ENCODE results near the gene ZNF726. TPM values are rescaled to one million over a fixed set of nuclear protein-coding genes. Genes with fewer than 3 reads are reported as not detected.

Gene ZNF726
- total RNA-seq, 1 experiment from 2014 or later = 1.0 TPM

DNA sequence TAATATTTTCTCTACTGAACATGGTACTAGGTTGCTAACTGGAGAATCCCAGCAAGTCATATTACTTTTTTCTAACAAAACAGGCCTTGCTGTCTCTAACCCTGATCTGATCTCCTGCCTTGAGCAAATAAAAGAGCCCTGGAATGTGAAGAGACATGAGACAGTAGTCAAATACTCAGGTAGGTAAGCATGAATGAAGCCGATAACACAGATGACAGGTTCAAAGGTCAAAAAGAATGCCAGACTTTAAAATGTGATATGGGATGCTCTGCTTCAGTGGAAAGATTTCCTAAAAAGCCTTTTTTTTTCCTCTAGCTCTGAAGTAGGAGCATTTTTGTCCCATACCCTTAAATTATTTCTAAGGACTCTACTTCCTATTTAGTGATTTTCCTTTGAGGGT lies 28.7 kb downstream of the ZNF726 start:
- BruUV-seq (replicated peaks) = no TSS peak
- H3K36me3 Mint-ChIP-seq (ENCODE audit: insufficient read depth, unreplicated experiment) = no peaks in the 10 kb centered on the region
- H3K27ac Mint-ChIP-seq (ENCODE audit: low read depth, unreplicated experiment) = no peak overlapping the region
- no peaks in the 10 kb centered on the region for H3K4me1 Mint-ChIP-seq (ENCODE audit: insufficient read depth, unreplicated experiment)
- no peaks in the 10 kb centered on the region for H3K27me3 Mint-ChIP-seq (ENCODE audit: insufficient read depth, unreplicated experiment)
- DNase-seq (ENCODE audit: unreplicated experiment) = no peak
- POLR2A ChIA-PET = no interaction called here
- TF ChIP-seq CTCF (IDR thresholded peaks at IDR 0.05; ENCODE audit: unreplicated experiment) = no peak
- CTCF ChIA-PET = no interaction called here
- peaks cover 11% of the 10 kb centered on the region for H3K9me3 Mint-ChIP-seq (ENCODE audit: unreplicated experiment)
- intact Hi-C loops (cut with micrococcal nuclease) = no loop called here
- no peak overlapping the region for H3K4me3 Mint-ChIP-seq (ENCODE audit: unreplicated experiment)

DNA sequence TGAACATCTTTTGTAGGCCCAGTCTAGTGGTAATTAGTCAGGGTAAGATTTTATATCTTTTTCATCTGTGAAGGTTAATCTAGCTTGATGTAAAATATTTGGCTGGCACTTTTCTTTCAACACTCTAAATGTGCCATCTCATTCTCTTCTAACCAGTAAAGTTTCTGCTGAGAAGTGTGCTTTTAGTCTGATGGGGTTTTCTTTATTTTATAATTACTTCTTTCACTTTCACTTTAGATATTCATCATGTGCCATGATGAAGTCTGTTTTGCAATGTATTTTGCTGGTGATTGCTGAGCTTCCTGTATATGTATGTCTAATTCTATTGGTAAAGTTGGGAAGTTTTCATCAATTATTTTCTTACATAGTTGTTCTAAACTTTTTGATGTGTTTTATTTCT lies 31.9 kb downstream of the ZNF726 start:
- ChIA-PET POLR2A (interaction anchor here (0.6 to 1.4 kb wide), 2 partner anchors 30 to 440 kb away, joined by 3 read pairs; no protein-coding TSS in a partner anchor), CTCF (no interaction called here)
- no peaks in the 10 kb centered on the region for H3K4me1 Mint-ChIP-seq (ENCODE audit: insufficient read depth, unreplicated experiment)
- no peak for DNase-seq (ENCODE audit: unreplicated experiment)
- BruUV-seq (replicated peaks) = no TSS peak
- no peaks in the 10 kb centered on the region for H3K27me3 Mint-ChIP-seq (ENCODE audit: insufficient read depth, unreplicated experiment)
- intact Hi-C loops (cut with micrococcal nuclease) = no loop called here
- H3K27ac Mint-ChIP-seq (ENCODE audit: low read depth, unreplicated experiment) = no peak overlapping the region
- H3K9me3 Mint-ChIP-seq (ENCODE audit: unreplicated experiment) = peaks cover 18% of the 10 kb centered on the region
- H3K4me3 Mint-ChIP-seq (ENCODE audit: unreplicated experiment) = no peak overlapping the region
- TF ChIP-seq CTCF (IDR thresholded peaks at IDR 0.05; ENCODE audit: unreplicated experiment) = no peak
- no peaks in the 10 kb centered on the region for H3K36me3 Mint-ChIP-seq (ENCODE audit: insufficient read depth, unreplicated experiment)

DNA sequence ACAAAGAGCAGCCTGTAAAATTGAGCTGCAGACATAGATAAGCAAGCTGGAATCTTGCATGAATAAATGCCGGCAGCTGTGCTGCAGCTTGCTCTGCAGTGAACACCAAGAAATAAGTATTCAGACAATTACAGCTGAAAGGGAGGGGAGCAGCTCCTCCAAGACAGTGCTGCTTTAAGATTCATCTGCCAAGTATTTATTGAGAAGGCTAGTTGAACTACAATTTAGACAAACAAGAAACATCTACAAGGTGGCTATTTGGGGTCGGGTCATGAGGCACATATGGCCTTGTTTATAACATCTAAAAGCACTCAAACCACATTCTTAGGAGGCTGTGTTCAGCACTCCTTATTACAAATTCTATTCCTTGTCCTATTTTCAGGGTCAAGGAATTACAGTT lies 34.9 kb downstream of the ZNF726 start:
- Mint-ChIP-seq H3K9me3 (ENCODE audit: unreplicated experiment) (peaks cover 16% of the 10 kb centered on the region), H3K4me1 (ENCODE audit: insufficient read depth, unreplicated experiment) (no peaks in the 10 kb centered on the region), H3K27me3 (ENCODE audit: insufficient read depth, unreplicated experiment) (no peaks in the 10 kb centered on the region), H3K4me3 (ENCODE audit: unreplicated experiment) (no peak overlapping the region), H3K27ac (ENCODE audit: low read depth, unreplicated experiment) (no peak overlapping the region), H3K36me3 (ENCODE audit: insufficient read depth, unreplicated experiment) (no peaks in the 10 kb centered on the region)
- no peak for DNase-seq (ENCODE audit: unreplicated experiment)
- BruUV-seq (replicated peaks) = no TSS peak
- ChIA-PET POLR2A (no interaction called here), CTCF (no interaction called here)
- intact Hi-C loops (cut with micrococcal nuclease) = no loop called here
- TF ChIP-seq CTCF (IDR thresholded peaks at IDR 0.05; ENCODE audit: unreplicated experiment) = no peak

DNA sequence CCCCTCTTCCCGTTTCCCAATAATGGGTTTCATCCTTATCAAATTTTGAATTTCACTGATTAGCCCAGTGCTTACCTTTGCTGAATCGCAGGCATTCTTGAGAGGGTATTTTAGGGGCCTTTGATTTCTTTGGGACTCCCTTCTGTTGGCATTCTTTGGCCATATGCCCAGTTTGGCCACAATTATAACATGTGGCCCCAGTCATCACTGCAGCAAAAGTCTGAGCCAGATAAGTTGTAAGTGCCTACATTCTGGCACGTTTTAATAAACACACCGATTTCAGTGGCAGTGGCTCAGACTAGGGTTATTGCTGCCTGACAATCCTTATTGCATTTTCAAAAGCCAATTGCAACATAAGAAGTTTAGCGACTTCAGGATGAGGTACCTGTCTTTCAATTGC lies 41.4 kb downstream of the ZNF726 start:
- intact Hi-C loops (cut with micrococcal nuclease) = no loop called here
- Mint-ChIP-seq H3K9me3 (ENCODE audit: unreplicated experiment) (peaks cover 25% of the 10 kb centered on the region), H3K4me1 (ENCODE audit: insufficient read depth, unreplicated experiment) (no peaks in the 10 kb centered on the region), H3K4me3 (ENCODE audit: unreplicated experiment) (no peak overlapping the region), H3K27ac (ENCODE audit: low read depth, unreplicated experiment) (no peak overlapping the region), H3K27me3 (ENCODE audit: insufficient read depth, unreplicated experiment) (no peaks in the 10 kb centered on the region), H3K36me3 (ENCODE audit: insufficient read depth, unreplicated experiment) (no peaks in the 10 kb centered on the region)
- CTCF ChIA-PET = interaction anchor here (0.5 kb wide), 1 partner anchor 99 kb away, joined by 4 read pairs; no protein-coding TSS in a partner anchor
- no peak for TF ChIP-seq CTCF (IDR thresholded peaks at IDR 0.05; ENCODE audit: unreplicated experiment)
- no peak for DNase-seq (ENCODE audit: unreplicated experiment)
- BruUV-seq (replicated peaks) = no TSS peak
- POLR2A ChIA-PET = no interaction called here
